IPS-NIHi11 (cell line): ENCODE results near the gene FMNL2.
A peak's percentile ranks its signal among the peaks of the same experiment; 100 is the strongest.
"Not testable (repeated sequence)": the region's sequence is repeated elsewhere in the genome, so short reads cannot be mapped to it uniquely, and the experiment has no call there.

ENCODE experiments used
- DNase-seq: peaks from one replicate; pipeline ENCODE4 v3.0.0; 2012; ENCODE audit warnings: mixed read lengths, low spot score

Gene FMNL2

GRCh38 chr2:152335016-152335725 is at the start of gene FMNL2:
TSS of gene FMNL2 (plus strand) at chr2:152335174.
- peak; percentile 96 for DNase-seq

- no peak for DNase-seq
Observed at GRCh38 chr2:152292991-152293390, 42.0 kb upstream of the FMNL2 start.

- DNase-seq: no peak
Observed at GRCh38 chr2:152297715-152298114, 37.3 kb upstream of the FMNL2 start.

GRCh38 chr2:152298754-152299153 is 36.2 kb upstream of the FMNL2 start:
- DNase-seq: no peak

- no peak for DNase-seq
Observed at GRCh38 chr2:152301131-152301530, 33.8 kb upstream of the FMNL2 start.

GRCh38 chr2:152303951-152304350 is 31.0 kb upstream of the FMNL2 start:
- no peak for DNase-seq

GRCh38 chr2:152304836-152305235 is 30.1 kb upstream of the FMNL2 start:
- DNase-seq: no peak

GRCh38 chr2:152307863-152308262 is 27.1 kb upstream of the FMNL2 start:
- no peak for DNase-seq

GRCh38 chr2:152309352-152310214 is 25.4 kb upstream of the FMNL2 start:
- DNase-seq: no peak

- no peak for DNase-seq
Observed at GRCh38 chr2:152319822-152320570, 15.0 kb upstream of the FMNL2 start.

GRCh38 chr2:152320814-152321213 is 14.2 kb upstream of the FMNL2 start:
- no peak for DNase-seq

- DNase-seq: no peak
Observed at GRCh38 chr2:152322222-152322621, 12.8 kb upstream of the FMNL2 start.

GRCh38 chr2:152325126-152325525 is 9.8 kb upstream of the FMNL2 start:
- not testable (repeated sequence) for DNase-seq

GRCh38 chr2:152326710-152327109 is 8.3 kb upstream of the FMNL2 start:
- DNase-seq: no peak

GRCh38 chr2:152328013-152328412 is 7.0 kb upstream of the FMNL2 start:
- no peak for DNase-seq

- DNase-seq: no peak
Observed at GRCh38 chr2:152330235-152330866, 4.6 kb upstream of the FMNL2 start.

GRCh38 chr2:152334701-152335015 is 316 bp upstream of the FMNL2 start:
- no peak for DNase-seq

GRCh38 chr2:152335726-152336118 is 748 bp downstream of the FMNL2 start:
- peak; percentile 47 for DNase-seq

- DNase-seq: peak; percentile 49
Observed at GRCh38 chr2:152336119-152336853, 1.3 kb downstream of the FMNL2 start.

- DNase-seq: no peak
Observed at GRCh38 chr2:152336854-152337510, 2.0 kb downstream of the FMNL2 start.

- no peak for DNase-seq
Observed at GRCh38 chr2:152337511-152337903, 2.5 kb downstream of the FMNL2 start.
